HG03280 (cell line): ENCODE results near the gene CYP1A1.

ENCODE experiments used
- ATAC-seq: cut with Tn5 transposase; IDR thresholded peaks from one replicate; pipeline ENCODE4 v1.9.1; 2021; ENCODE audit warnings: mild to moderate bottlenecking, moderate library complexity; ENCODE audit not compliant: unreplicated experiment

Gene CYP1A1

DNA sequence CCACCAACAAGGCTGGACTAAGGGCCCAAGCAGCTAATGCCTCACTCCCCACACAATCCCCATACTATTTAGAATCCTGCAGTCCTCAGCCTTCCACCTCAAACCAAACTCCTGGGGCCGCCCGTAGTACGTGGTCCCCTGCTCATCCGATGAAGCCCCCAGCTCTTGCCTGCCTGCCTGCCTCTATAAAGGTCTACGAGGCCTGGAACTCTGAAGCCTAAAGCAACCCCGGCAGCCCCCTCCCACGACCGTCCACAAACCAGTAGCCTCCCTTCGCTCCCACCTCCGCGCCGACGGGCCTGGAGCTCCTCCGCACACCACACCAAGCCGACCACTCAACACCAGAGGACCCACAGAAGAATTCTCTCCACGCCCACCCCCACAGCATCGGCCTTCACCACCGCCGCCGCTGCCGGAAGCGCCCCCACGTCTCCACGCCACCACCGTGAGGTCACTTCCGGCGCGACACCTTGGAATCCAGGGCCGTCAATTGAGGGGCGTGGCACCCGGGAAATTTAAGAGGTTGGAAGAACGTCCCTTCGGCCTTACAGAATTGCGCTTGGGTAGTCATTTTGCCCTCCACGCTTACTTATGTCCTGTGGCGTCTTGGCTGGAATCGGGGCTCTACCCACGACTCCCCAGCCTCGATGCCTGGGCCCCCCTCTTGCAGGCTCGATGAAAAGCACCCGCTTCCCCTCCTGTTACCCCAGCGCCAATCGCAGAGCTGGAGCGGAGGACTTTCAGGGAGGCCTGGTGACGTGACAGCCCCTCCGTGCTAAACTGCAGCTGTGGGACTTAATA, 29.5 kb downstream of the CYP1A1 start, which contains the start of gene EDC3:
EDC3 (minus strand) TSS at position 428 of the 801 bp plus-strand sequence. CDS start 20,900 bp downstream, outside the sequence.
- peak; percentile 87 for ATAC-seq

DNA sequence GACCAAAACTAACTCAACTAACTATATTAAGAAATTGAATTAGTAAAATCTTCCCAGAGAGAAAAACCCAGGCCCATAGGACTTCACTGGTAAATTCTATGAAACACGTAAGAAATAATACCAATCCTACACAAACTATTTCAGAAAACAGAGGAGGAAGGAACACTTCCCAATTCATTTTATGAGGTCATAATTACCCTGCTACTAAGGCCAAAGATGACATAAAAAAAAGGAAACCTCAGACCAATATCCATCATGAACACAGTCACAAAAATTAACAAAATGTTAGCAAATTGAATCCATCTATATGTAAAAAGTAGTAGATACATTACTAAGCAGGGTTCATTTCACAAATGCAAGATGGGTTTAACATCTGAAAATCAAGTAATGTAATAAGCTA, 33.0 kb downstream of the CYP1A1 start:
- no peak for ATAC-seq

DNA sequence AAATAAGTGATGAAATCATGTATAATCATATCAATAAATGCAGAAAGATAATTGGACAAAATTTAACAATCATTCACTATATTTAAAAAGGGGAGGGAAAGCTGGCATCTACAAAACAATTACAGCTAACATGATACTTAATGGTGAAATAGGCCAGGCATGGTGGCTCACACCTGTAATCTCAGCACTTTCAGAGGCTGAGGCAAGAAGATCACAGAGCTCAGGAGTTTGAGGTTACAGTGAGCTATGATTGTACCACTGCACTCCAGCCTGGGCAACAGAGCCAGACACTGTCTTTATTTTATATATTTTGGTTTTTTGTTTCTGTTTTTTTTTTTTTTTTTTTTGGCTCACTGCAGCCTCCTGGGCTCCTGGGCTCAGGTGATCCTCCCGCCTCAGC, 41.6 kb downstream of the CYP1A1 start:
- ATAC-seq: no peak

DNA sequence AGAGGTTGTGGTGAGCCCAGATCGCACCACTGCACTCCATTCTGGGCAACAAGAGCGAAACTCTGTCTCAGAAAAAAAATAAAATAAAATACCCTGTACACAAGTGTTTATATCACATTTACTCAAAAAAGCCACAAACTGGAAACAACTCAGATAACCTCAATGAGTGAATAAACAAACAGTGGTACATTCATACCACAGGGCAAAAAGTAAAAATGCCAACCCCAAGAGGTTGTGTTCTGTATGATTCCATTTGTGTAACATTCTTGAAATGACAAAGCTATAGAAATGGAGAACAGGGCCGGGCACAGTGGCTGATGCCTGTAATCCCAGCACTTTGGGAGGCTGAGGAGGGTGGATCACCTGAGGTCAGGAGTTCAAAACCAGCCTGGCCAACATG, 42.4 kb downstream of the CYP1A1 start:
- no peak for ATAC-seq

DNA sequence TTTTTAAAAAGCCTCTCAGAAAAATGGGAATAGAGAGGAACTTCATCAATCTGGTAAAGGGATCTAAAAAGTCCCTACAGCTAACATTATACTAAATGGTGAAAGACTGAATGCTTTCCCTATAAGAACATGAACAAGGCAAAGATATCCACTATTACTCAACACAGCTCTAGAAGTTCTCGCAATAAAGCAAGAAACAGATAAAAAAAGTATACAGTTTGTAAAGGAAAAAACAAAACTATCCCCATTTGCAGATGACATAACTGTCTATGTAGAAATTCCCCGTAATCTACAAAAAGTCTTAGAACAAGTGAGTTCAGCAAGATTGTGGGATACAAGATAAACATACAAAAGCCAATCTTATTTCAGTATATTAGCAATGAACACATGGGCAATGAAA, 44.9 kb downstream of the CYP1A1 start:
- ATAC-seq: no peak

DNA sequence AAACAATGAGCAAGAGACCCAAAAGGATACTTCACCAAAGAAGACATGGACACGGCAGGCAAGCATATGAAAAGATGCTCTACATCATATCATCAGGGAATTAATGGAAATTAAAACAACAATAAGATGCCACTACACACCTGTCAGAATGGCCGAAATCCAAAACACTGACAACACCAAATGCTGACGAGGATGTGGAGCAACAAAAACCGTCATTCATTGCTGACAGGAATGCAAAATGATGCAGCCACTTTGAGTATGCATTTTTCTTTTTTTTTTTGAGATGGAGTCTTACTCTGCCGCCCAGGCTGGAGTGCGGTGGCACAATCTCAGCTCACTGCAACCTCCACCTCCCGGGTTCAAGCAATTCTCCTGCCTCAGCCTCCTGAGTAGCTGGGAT, 48.5 kb downstream of the CYP1A1 start:
- no peak for ATAC-seq

DNA sequence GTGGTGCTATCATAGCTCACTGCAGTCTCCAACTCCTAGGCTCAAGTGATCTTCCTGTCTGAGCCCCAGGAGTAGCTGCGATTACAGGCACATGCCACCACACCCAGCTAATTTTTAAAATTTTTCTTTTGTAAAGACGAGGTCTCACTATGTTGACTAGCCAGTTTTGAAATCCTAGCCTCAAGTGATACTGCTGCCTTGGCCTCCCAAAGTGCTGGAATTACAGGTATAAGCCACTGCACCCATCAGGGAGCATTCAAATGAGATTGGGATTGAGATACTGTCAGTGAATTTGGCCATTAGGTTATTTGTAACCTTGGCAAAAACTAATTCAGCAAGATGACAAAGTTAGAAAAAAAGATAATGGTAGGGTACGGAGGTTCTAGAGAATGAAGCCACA, 51.2 kb downstream of the CYP1A1 start:
- ATAC-seq: no peak

DNA sequence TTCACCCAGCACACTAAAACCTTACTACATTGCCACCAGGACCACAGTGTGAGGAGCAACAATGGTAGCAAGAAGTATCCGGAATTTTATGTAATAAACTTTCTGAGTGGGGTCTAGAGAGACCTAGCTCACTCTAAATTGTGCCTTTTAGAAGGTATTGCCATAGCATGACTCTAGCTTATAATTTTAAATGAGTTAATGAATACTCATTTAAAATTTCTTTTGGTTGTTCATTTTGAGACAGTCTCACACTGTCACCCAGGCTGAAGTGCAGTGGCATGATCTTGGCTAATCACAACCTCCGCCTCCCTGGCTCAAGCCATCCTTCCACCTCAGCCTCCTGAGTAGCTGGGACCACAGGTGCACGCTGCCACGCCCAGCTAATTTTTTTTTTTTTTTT, 55.7 kb downstream of the CYP1A1 start:
- ATAC-seq: no peak
